HG03558 (cell line): Measurements from ENCODE around the gene TMA16.
"Not testable (repeated sequence)": the region's sequence is repeated elsewhere in the genome, so short reads cannot be mapped to it uniquely, and the experiment has no call there.

ENCODE experiments used
- ATAC-seq: cut with Tn5 transposase; IDR thresholded peaks from one replicate; pipeline ENCODE4 v1.9.1; 2021; ENCODE audit warnings: moderate number of reproducible peaks; ENCODE audit not compliant: unreplicated experiment; ENCODE audit errors: extremely low read depth

The TMA16 gene

GRCh38 chr4:163494360-163495241, at the start of gene TMA16:
TSS of gene TMA16 (plus strand) at chr4:163494690. CDS start at chr4:163494802, 112 bp downstream.
- peak; percentile 80 for ATAC-seq

- not testable (repeated sequence) for ATAC-seq
Observed at GRCh38 chr4:163447023-163447422, 47.5 kb upstream of the TMA16 start.

GRCh38 chr4:163447481-163447880, 47.0 kb upstream of the TMA16 start:
- ATAC-seq: no peak

DNA sequence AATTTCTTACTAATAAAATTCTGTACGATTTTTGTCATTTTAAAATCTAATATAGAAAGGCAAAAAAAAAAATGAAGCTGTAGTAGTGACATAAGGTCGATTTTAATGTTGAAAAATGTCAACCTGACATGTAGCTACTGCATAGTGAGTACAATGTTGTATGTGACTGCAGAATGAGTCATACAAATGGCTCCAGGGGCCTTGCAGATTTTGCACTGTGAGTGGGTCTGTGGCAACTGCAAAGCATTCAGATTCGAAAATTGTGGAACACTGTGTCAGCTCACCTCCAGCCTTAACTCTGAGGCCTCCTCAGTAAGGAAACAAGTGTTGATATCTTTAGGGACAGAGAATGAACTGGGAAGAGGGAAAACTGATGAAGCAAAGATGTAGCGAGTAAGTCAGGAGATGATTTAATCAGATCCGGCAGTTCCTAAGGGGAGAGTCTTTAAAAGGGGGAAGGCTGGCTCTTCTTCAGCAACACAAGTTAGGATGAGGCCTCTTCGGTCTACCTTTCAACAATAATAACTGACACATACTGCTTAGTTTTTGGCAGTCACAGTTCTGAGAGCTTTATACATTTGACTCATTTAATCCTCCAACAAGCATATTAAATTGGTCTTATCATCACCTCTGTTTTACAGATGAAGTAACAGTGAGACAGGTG, 45.8 kb upstream of the TMA16 start:
- no peak for ATAC-seq

- ATAC-seq: no peak
Observed at GRCh38 chr4:163462556-163462955, 31.9 kb upstream of the TMA16 start.

DNA sequence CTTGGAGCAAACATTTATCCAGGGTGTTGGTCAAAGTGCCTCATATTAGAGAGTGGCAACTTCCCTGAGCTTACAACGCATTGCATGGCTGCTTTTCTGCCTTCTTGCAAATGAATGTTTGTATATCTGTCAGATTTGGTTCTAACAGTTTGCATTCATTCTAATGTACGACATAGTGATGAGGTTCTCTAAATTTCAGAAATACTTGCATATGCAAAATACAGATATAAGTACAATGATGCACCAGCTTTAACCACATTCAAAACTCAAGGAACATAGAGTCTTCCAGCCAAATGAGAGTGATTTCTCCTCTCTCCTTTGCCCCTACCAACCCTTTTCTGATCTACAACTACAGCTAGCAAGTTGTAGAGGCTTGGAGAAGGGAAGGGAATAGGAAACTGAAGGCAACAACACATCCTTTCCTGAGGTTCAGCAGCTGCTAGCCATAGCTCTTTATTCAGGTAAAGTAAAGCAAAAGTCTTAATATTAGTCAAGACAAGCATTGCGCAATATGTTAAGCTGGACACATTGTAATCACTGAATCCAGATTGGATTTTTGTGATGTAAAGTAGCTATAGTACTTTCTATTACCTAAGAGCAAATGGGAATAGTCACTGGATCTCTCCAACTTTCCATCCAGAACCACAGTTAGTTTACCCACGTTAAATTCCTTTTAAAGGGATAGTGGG, 27.3 kb upstream of the TMA16 start:
- ATAC-seq: no peak

GRCh38 chr4:163470391-163470790, 24.1 kb upstream of the TMA16 start:
- no peak for ATAC-seq

DNA sequence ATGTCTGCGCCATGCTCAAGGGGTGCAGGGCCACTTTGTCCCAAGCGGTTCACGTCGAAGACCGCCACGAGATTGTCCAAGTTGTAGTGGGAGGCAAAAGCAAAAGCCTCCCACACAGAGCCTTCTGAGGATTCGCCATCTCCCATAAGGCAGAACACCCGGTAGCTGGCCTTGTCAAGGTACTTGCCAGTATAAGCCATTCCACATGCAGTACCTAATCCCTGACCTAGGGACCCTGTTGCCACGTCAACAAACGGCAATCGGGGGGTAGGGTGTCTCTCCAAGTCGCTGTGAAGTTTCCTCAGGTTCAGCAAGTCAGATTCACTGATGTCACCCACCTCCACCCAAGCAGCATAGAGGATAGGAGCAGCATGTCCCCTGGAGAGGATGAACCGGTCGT, 21.4 kb upstream of the TMA16 start:
- no peak for ATAC-seq

DNA sequence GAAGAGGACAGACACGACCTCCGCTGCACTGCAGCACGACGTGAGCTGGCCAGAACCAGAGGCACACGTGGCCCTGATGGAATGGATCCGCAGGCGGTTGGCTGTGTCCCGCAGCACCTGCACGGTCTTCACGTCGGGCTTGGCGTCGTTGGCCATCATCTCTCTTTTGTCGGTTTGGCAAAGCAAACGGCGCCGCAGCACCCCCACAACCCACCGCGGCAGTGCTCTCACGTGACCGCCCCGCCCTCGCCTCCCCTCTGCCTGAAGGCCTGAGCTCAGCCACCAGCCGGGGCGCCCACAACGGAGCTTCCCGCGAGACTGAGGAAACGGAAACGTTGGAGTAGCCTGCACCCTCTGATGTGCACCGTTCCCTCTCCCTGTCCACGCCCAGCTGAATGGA, 20.9 kb upstream of the TMA16 start, which contains the start of gene TKTL2:
Gene TKTL2, minus strand, starts transcription at position 179 of the 400 bp plus-strand sequence. Its CDS starts 20 bp downstream, at position 159.
- ATAC-seq: no peak

- ATAC-seq: no peak
Observed at GRCh38 chr4:163474027-163474426, 20.5 kb upstream of the TMA16 start.

DNA sequence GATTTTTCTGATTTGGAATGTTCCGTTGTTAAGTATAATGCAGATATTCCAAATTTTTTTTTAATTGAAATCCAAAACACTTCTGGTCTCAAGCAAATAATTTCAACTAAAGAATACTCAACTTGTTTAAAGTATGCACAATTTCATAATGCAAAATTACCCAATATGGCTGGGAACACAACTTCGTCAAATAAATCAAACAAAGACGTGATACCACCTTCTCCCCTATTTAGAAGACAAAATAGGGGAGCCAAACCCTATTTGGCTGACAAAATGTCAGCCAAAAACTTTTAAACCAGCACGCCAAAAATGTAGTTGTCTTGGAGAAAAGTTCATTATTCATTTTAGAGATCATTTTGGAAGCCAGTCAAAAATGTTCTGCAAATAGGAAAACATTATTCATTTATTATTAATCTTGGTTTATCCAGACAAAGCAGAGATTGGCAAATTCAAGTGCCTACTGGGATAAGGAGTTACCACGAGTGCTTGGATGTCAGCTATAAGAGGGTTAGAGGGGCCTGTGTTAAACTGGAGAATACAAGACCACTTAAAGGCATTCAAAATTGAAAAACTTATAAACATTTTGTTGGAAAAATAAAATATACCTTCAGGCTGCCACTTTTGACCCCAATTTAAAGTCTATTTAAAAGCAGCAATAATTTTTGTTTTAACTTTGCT, 17.6 kb upstream of the TMA16 start:
- ATAC-seq: no peak

GRCh38 chr4:163482190-163482589, 12.3 kb upstream of the TMA16 start:
- ATAC-seq: peak; percentile 42

- no peak for ATAC-seq
Observed at GRCh38 chr4:163484906-163485305, 9.6 kb upstream of the TMA16 start.

DNA sequence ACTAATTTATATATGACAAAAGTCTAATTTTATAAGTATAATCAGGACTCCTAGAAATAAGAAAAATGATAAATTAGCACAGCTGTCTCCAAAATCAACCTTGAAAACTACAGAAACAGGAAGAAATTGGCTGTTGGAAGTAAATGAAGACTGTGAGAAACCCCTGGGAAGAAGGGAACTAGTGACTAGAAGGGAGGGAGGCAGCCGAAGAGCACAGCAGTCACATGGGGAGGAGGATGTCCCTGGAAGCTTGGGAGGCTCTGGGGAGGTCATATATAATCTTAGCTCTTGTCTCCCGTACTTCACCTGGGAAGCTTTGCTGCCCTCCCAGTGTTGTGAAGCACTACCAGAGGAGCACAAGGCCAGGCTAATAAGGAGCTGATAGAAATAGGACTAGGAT, 8.9 kb upstream of the TMA16 start:
- ATAC-seq: no peak

- ATAC-seq: no peak
Observed at GRCh38 chr4:163486321-163486720, 8.2 kb upstream of the TMA16 start.

- no peak for ATAC-seq
Observed at GRCh38 chr4:163489929-163490328, 4.6 kb upstream of the TMA16 start.

DNA sequence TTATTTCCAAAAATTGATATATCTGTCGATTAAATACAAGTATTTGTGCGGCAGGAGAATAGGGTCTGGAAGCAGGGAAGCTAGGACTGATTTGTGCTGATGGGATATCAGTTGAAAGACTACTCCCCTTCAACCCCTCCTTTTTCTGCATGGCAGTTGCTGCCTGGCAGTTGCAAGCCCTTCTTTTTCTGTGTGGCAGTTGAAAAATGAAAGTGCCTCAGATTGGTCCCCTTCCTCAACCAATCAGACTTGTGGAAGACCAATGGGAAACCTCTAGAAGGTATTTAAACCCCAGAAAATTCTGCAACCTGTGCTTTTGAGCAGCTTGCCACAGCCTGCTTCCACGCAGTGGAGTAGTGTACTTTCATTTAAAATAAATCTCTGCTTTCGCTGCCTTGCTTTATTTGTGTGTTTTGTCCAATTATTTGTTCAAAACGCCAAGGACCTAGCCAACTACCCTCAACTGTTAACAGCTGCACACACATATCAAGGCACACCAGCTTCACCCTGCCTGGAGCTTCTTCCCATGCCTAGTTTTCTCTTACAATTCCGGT, 1.5 kb upstream of the TMA16 start:
- no peak for ATAC-seq

DNA sequence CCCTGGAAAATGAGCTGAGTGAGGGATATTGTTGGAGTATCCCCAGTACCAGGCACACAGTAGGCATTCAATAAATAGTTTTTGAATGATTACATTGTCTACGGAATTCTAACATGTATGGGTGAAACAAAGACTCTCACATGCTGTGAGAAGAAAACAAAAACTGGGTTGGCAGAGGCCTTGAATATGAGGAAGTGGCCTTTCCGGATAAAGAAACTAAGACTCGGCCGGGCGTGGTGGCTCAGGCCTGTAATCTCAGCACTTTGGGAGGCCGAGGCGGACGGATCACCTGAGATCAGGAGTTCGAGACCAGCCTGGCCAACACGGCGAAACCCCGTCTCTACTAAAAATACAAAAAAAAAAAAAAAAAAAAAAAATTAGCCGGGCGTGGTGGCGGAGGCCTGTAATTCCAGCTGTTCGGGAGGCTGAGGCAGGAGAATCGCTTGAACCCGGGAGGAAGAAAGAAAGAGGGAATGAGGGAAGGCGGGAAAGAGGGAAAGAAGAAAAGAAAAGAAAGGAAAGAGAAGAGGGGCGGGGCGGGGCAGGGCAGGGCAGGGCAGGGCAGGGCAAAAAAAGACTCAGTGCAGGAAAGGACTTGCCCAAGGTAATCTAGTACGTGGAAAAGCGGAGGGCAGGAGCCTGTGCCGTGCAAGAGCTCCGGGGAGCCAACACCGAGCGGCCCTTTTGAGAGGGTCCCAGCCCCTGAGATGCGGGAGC, 689 bp upstream of the TMA16 start:
- peak; percentile 12 for ATAC-seq

- ATAC-seq: peak; percentile 25
Observed at GRCh38 chr4:163495900-163496299, 1.4 kb downstream of the TMA16 start.
